ENCODE measurements around the gene RGS14.

Gene RGS14

DNA sequence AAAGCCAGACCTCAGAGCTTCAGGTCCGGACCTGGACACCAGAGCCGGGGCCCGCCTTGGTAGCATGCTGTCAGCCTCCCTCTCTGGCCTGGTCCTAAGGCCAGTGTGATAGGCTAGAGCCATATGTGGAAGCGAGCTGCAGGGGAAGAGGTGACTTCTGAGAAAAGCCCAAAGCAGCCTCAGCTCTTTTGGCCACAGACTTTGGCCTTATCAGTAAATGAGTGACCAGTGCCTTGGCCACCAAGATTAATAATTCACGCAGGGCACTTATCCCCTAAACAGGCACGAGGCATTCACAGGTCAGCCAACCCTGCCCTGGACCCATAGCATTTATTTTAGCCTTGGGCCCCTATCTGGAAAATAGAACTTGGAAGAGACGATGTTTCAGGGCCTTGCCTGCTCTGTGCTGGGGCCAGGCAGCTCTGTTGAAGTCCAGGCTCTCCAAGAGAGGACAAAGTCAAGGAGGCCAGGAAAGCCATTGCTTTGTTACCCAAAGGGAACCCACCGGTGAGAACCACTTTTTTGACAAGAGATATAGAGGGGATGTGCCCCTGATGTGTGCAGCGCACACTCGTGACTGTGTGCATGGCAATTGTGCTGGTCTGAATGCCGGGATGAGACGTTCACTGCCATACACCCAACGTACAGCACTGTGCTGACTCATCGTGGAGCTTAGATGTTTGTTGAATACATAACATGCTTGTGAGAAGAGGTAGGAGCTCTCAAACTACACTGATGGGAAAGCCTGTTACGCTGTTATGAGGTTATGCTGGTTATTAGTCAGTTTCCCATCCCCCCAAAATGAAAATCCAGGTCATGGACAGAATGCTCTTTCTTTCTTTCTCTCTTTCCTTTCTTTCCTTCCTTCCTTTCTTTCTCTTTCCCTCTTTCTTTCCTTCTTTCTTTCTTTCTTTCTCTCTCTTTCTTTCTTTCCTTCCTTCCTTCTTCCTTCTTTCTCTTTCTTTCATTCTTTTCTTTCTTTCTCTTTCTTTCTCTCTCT lies 21.5 kb downstream of the RGS14 start:
- no peak overlapping the region for H3K4me3 ChIP-seq (ENCODE audit: low read depth, low read length)
- TF ChIP-seq, protein P1, sequence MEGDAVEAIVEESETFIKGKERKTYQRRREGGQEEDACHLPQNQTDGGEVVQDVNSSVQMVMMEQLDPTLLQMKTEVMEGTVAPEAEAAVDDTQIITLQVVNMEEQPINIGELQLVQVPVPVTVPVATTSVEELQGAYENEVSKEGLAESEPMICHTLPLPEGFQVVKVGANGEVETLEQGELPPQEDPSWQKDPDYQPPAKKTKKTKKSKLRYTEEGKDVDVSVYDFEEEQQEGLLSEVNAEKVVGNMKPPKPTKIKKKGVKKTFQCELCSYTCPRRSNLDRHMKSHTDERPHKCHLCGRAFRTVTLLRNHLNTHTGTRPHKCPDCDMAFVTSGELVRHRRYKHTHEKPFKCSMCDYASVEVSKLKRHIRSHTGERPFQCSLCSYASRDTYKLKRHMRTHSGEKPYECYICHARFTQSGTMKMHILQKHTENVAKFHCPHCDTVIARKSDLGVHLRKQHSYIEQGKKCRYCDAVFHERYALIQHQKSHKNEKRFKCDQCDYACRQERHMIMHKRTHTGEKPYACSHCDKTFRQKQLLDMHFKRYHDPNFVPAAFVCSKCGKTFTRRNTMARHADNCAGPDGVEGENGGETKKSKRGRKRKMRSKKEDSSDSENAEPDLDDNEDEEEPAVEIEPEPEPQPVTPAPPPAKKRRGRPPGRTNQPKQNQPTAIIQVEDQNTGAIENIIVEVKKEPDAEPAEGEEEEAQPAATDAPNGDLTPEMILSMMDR (IDR thresholded peaks at IDR 0.05; ENCODE audit: low read depth, low read length) = no peak

DNA sequence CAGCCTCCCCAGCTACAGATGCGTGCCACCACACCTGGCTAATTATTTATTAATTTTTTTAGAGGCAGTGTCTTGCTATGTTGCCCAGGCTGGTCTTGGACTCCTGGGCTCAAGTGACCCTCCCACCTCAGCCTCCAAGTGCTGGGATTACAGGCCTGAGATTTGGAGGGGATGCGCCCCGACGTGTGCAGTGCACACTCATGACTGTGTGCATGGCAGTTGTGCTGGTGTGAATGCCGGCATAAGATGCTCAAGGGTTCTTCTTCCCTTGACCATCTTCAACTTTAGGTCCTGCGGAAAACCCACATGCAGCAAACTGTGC lies 23.0 kb downstream of the RGS14 start:
- TF ChIP-seq, protein P1 (IDR thresholded peaks at IDR 0.05; ENCODE audit: low read depth, low read length) = no peak
- no peak overlapping the region for H3K4me3 ChIP-seq (ENCODE audit: low read depth, low read length)

DNA sequence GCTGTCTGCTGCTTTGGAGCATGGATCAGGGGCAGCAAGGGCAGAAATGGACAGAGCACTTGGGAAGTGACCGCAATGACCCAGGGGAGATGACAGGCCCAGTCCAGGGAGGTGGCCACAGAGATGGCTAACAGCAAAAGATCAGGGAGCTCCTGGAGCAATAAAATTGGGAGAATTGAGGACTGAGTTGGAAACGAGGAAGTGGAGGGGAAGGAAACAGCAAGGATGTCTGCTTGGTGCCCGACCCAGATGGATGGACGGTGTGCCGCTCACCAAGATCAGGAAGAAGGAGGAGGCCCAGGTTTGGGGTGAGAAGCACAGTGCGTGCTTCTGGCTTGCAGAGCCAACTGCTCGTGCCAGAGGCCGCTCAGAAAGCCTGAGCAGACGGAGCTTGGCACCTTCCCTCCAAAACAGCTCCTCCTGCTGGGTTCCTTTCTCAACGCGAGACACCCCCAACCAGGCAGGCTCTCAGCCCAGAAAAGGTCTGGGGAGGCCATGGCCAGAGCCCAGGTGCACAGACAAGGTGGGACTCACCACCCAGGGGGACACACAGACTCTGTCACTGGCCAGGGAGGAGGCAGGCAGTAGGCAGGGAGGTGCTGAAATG lies 24.8 kb downstream of the RGS14 start:
- H3K4me3 ChIP-seq (ENCODE audit: low read depth, low read length) = no peak overlapping the region
- TF ChIP-seq, protein P1 (IDR thresholded peaks at IDR 0.05; ENCODE audit: low read depth, low read length) = 0 out of 2 replicates have a peak, but pooled peaks have one; percentile 26

DNA sequence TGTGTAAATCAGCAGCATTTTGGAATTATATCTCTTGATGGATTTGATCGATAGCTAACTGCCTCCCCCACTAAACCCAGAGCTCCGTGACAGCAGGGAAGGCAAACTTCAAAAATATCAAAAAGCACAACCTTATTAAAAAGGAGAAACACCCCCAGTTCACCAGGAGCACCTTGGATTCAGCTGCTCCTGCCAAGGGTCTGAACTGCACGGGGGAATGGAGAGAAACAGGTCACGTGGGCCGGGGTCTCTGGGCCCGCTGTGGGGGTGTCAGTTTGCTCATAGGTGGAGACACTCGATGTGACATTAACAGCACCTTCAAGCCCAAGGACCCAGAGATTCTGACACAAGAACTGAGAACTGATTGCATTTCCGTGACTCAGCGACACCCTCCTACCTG lies 25.5 kb downstream of the RGS14 start:
- TF ChIP-seq, protein P1 (IDR thresholded peaks at IDR 0.05; ENCODE audit: low read depth, low read length) = no peak
- no peak overlapping the region for H3K4me3 ChIP-seq (ENCODE audit: low read depth, low read length)

DNA sequence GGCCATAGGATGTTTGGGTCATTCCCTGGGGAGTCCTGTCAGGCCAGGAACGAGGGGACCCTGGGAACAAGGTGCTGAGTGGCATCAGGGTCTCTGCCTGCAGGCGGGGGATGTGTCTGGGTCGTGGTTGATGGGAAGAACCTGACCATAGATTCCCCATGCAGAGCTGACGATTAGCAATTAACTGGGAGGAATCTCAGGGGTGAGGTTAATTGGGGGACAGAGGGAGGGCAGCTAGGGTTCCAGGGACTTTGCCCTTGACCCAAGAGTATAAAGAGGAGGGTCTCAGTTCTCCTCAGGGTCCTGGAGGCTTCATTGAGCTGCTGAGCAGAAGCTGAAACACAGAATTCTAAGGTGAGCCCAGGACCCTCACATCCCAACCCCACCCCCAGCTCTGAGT lies 26.4 kb downstream of the RGS14 start, which contains the start of gene SLC34A1:
TSS of gene SLC34A1 (plus strand) at position 301 of the 400 bp plus-strand sequence. CDS start 1,308 bp downstream, outside the sequence.
- H3K4me3 ChIP-seq (ENCODE audit: low read depth, low read length) = no peak within 1 kb of the TSS
- TF ChIP-seq, protein P1 (IDR thresholded peaks at IDR 0.05; ENCODE audit: low read depth, low read length) = no peak

DNA sequence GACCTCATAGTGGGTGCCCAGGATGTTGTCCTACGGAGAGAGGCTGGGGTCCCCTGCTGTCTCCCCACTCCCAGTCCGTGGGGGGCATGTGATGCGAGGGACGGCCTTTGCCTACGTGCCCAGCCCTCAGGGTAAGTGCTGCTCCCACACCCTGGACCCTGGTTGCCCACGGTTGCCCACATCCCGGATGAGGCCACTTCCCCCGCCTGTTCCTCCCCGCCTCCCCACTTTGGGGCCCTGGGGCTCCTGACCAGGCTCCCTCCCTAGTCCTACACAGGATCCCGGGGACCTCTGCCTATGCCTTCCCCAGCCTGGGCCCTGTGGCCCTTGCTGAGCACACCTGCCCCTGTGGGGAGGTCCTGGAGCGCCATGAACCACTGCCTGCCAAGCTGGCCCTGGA lies 28.0 kb downstream of the RGS14 start:
- no peak overlapping the region for H3K4me3 ChIP-seq (ENCODE audit: low read depth, low read length)
- TF ChIP-seq, protein P1 (IDR thresholded peaks at IDR 0.05; ENCODE audit: low read depth, low read length) = no peak

DNA sequence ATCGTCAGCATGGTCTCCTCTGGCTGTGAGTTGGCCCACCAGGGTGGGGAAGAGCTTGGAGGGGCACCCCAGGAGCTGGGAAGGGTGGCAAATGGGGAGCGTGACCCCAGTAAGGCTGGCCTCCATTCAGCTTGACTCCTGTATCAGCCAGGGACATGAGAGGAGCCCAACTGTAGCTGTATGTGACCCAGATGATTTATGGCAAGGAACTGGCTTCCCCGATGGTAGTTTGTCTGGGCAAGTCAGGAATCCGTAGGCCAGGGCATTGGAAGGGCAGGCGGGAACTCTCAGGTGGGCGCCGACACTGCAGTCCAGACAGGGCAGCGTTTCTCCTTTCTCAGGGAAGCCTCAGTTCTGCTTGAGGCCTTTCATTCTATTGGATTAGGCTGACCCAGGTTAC lies 28.8 kb downstream of the RGS14 start:
- TF ChIP-seq, protein P1 (IDR thresholded peaks at IDR 0.05; ENCODE audit: low read depth, low read length) = no peak
- no peak overlapping the region for H3K4me3 ChIP-seq (ENCODE audit: low read depth, low read length)
